ENCODE measurements around the gene MFSD11.

MFSD11 gene

DNA sequence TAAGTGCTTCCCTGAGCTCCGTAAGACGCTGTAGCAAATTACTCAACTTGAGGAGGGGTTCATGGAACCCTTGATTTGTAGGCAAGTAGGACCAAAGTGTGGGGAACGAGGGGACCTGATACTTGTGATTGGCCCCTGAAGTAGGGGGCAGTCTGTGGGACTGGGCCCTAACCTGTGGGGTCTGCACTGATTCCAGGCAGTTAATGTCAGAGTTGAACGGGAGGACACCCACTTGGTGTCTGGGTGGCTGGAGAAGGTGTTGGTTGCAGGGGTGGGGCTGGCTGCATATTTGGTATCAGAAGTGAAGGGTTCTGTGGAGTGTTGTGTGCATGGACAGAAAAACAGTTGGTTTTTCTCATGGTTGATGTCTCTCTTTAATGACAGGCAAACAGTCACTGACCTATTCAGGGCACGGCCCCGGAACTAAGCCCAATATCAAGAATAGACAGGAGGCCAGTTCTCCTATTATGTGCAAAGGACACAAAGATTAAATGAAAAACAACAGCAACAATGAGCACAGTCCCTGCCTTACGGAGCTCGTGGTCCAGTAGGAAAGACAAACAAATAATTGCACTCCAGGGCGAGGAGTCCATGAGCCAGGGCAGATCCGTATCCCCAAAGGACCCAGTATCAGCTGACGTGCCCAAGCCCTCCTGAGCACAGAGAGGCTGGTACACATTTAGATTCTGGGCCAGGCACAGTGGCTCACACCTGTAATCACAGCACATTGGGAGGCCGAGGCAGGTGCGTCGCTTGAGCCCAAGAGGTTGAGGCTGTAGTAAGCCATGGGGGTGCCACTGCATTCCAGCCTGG, 46.3 kb upstream of the MFSD11 start:
- TF ChIP-seq REST (IDR thresholded peaks at IDR 0.05; ENCODE audit: low read depth) (no peak), TEAD4 (IDR thresholded peaks at IDR 0.05) (no peak), EGR1 (IDR thresholded peaks at IDR 0.05) (no peak), YY1 (IDR thresholded peaks at IDR 0.05; ENCODE audit: low read depth) (no peak), TAF1 (IDR thresholded peaks at IDR 0.05; ENCODE audit: low read depth) (no peak)

GRCh38 chr17:76695059-76695831, 42.7 kb upstream of the MFSD11 start:
- TF ChIP-seq RAD21 (IDR thresholded peaks at IDR 0.05; ENCODE audit: low read depth) (no peak), REST (IDR thresholded peaks at IDR 0.05; ENCODE audit: low read depth) (no peak), TEAD4 (IDR thresholded peaks at IDR 0.05) (no peak)

DNA sequence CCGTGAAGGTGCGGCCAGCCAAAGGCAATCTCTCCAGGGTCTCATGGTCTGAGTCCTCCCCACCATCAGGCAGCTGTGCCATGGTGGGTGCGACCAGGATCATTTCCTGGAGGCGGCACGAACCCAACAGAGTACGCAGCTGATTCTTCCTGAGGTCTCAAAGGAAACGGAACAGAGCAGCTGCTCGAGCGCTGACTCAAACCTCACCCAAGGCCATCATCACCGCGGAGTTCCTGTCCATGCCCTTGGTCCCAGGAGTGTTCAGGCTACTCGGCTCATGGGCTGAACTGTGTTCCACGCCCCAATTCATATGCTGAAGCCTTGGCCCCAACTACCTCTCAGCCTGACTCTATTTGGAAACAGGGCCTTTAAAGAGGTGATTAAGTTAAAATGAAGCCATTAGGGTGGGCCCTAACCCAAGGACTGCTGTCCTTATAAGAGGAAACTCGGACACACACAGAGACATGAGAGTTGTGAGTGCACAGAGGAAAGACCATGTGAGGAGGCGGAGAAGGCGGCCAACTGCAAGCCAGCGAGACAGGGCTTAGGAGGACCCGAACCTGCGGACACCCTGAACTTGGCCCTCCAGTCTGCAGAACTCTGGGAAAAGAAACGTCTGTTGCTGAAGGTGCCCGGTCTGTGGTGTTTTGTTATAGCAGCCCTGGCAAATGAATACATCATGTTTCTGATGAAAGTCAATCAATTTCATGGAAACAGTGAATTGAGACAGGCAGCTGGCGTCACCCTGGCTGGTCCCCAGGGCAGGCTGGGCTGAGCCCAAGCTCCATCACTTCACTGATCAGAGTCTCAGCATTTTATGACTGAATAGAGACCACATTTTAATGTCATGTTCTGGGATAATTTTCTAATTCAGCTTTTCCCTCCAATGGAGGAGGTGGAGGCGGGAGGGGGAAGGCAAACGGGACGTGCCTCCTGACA, 40.9 kb upstream of the MFSD11 start:
- TF ChIP-seq TEAD4 (IDR thresholded peaks at IDR 0.05) (no peak), TCF12 (IDR thresholded peaks at IDR 0.05; ENCODE audit: low read depth) (no peak), ZBTB7A (IDR thresholded peaks at IDR 0.05; ENCODE audit: low read depth) (no peak), EP300 (IDR thresholded peaks at IDR 0.05; ENCODE audit: borderline replicate concordance) (no peak), USF1 (IDR thresholded peaks at IDR 0.05) (no peak), CREB1 (IDR thresholded peaks at IDR 0.05; ENCODE audit: low read depth) (no peak), TAF1 (IDR thresholded peaks at IDR 0.05; ENCODE audit: low read depth) (no peak), FOXM1 (IDR thresholded peaks at IDR 0.05; ENCODE audit: borderline replicate concordance, low read depth) (no peak), REST (IDR thresholded peaks at IDR 0.05; ENCODE audit: low read depth) (no peak), EGR1 (IDR thresholded peaks at IDR 0.05) (no peak)

DNA sequence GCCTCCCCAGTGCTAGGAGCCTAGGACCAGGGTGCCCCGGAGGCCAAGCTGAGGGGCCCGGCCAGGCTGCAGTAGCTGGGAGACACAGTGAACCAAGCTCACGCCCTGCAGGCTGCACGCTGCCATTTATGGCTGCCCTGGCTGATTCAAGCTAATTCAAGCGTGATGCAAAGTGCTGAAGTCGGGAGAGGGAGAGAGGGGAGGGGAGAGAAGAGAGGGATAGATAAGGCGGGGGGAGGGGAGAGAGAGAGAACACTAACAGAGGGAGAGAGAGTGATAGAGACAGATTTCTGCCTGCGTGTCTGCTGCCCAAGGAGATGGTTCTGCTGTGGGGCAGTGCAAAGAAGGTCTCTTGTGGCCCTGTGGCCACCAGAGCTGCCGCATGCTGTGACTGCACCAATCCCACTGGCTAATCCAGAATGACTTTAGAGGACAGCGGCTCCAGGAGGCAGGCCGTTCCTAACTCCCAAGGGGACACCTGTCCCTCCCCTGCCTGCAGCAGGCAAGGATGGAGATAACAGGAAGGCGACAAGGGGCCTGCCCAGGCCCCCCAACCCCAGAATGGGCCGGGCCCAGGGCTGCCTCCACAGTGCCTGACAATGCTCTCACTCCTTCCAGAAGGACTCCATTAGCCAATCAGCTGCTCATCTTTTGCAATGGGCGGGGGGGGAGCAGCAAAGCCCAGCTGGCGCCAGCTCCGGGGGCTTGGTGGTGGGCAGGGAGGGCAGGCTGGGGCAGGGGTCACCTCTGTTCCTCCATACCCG, 40.0 kb upstream of the MFSD11 start:
- TF ChIP-seq, protein P1, sequence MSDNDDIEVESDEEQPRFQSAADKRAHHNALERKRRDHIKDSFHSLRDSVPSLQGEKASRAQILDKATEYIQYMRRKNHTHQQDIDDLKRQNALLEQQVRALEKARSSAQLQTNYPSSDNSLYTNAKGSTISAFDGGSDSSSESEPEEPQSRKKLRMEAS (IDR thresholded peaks at IDR 0.05) = no peak
- TF ChIP-seq RAD21 (IDR thresholded peaks at IDR 0.05; ENCODE audit: low read depth) (no peak), TCF12 (IDR thresholded peaks at IDR 0.05; ENCODE audit: low read depth) (no peak), NFIC (IDR thresholded peaks at IDR 0.05) (no peak), TEAD4 (IDR thresholded peaks at IDR 0.05) (no peak), YY1 (IDR thresholded peaks at IDR 0.05; ENCODE audit: low read depth) (no peak), USF1 (IDR thresholded peaks at IDR 0.05) (no peak), CREB1 (IDR thresholded peaks at IDR 0.05; ENCODE audit: low read depth) (no peak), CEBPB (IDR thresholded peaks at IDR 0.05) (no peak), EGR1 (IDR thresholded peaks at IDR 0.05) (no peak), REST (IDR thresholded peaks at IDR 0.05; ENCODE audit: low read depth) (no peak), ZBTB7A (IDR thresholded peaks at IDR 0.05; ENCODE audit: low read depth) (no peak)
